NCI-H128 (cell line): ENCODE results near the gene CANX.

Source experiments
- DNase-seq: peaks from one replicate; lab custom pipeline; 2025; ENCODE audit not compliant: unreplicated experiment; lab: John Stamatoyannopoulos, UW

The CANX gene

GRCh38 chr5:179773686-179774040 is 74.9 kb downstream of the CANX start:
- DNase-seq, result no peak

DNA sequence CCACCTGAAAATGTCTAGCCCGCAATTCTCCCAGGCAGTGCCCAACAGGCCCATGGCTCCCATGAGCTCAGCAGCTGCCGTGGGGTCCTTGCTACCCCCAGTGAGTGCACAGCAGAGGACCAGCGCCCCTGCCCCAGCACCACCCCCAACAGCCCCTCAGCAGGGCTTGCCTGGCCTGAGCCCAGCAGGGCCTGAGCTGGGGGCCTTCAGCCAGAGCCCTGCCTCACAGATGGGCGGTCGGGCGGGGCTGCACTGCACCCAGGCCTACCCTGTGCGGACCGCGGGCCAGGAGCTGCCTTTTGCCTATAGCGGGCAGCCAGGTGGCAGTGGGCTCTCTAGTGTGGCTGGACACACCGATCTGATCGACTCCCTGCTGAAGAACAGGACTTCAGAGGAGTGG is 75.7 kb downstream of the CANX start:
- no peak for DNase-seq

GRCh38 chr5:179776411-179776938 is 77.7 kb downstream of the CANX start:
- DNase-seq, result no peak

- DNase-seq, result no peak
Measured at GRCh38 chr5:179777456-179777855, 78.7 kb downstream of the CANX start.

GRCh38 chr5:179777909-179778308 is 79.1 kb downstream of the CANX start:
- no peak for DNase-seq

GRCh38 chr5:179778591-179778990 is 79.8 kb downstream of the CANX start:
- no peak for DNase-seq

DNA sequence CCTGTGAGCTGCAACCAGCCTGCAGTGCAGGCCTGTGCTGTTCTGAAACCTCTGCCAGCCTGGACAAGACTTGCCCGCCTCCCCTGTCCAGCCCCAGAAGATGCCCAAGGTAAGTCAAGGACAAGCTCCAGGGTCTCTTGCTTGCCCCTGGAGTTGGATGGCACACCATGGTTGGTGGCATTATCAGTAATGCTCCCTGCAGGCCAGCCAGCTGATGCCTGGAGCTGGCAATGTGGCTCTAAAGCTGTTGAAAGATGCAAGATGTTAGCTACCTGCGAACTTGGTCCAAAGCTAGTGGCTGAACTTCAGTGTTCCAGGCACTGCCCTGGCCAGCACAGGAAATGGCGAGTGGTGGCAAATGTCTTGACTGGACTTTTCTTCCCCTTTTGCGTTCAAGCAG is 81.1 kb downstream of the CANX start:
- no peak for DNase-seq

GRCh38 chr5:179780362-179780761 is 81.6 kb downstream of the CANX start:
- DNase-seq, result no peak
